GM18499 (cell line): Measurements from ENCODE around the gene AKAP13.
A peak's percentile ranks its signal among the peaks of the same experiment; 100 is the strongest.
"Not testable (repeated sequence)": the region's sequence is repeated elsewhere in the genome, so short reads cannot be mapped to it uniquely, and the experiment has no call there.

Source experiments
- ATAC-seq: cut with Tn5 transposase; IDR thresholded peaks from one replicate; pipeline ENCODE4 v1.9.1; 2021; ENCODE audit warnings: moderate number of reproducible peaks; ENCODE audit not compliant: insufficient read depth, unreplicated experiment

The AKAP13 gene

GRCh38 chr15:85792912-85793590, 412.6 kb downstream of the AKAP13 start:
- ATAC-seq = no peak

GRCh38 chr15:85793641-85794597, 413.5 kb downstream of the AKAP13 start:
- ATAC-seq = no peak

GRCh38 chr15:85794598-85795336, 414.4 kb downstream of the AKAP13 start, which contains the start of gene KLHL25:
KLHL25 (minus strand) TSS chr15:85794925; CDS start chr15:85769810, 25,115 bp downstream.
- peak; percentile 94 for ATAC-seq

GRCh38 chr15:85795337-85796305, 415.2 kb downstream of the AKAP13 start:
- ATAC-seq = no peak

- ATAC-seq = not testable (repeated sequence)
These were observed 416.0 kb downstream of the AKAP13 start for GRCh38 chr15:85796371-85796770.
